Left colon (tissue), 2 donors: ENCODE measurements around the gene GABRD. TPM values are rescaled to one million over a fixed set of nuclear protein-coding genes. Genes with fewer than 3 reads are reported as not detected.

Experiments used
- total RNA-seq, 2 donors: library from RNA; stranded (reverse); fragmentation: NEBNext Ultra II Directional; extraction: Animal tissue kit (Norgen Biotek cat#: 25700); gene quantifications; one replicate each; pipeline ENCODE4 v1.2.1, GENCODE V29; 2021
- donor health status: DM: no; HTN: no; CAD: no.
- donor health status: DM: yes; HTN: yes; CAD: no.

Gene GABRD
- total RNA-seq, 2 donors from 2014 or later, result not detected

Other genes starting within 250 kb of the GABRD start
- 100 to 1,000 TPM; 141 to 156 TPM for gene NADK, start 240.9 kb upstream of the GABRD start, total RNA-seq
- gene GNB1, start 128.3 kb upstream of the GABRD start, total RNA-seq, result 100 to 1,000 TPM; 308 to 326 TPM
- under 1 TPM; 0.34 to 0.50 TPM for gene CALML6, start 104.1 kb upstream of the GABRD start, total RNA-seq
- gene TMEM52, start 100.1 kb upstream of the GABRD start, total RNA-seq, result 1 to 10 TPM; 4.1 to 4.3 TPM
- gene CFAP74, start 15.6 kb upstream of the GABRD start, total RNA-seq, result not detected
- 10 to 100 TPM; 60.7 to 67.8 TPM for gene PRKCZ, start 31.1 kb downstream of the GABRD start, total RNA-seq
- 10 to 100 TPM; 28.5 to 32.6 TPM for gene FAAP20, start 175.4 kb downstream of the GABRD start, total RNA-seq
- gene SKI, start 209.0 kb downstream of the GABRD start, total RNA-seq, result 10 to 100 TPM; 30.2 to 35.5 TPM